Astrocyte (in vitro differentiated cells and primary cell): ENCODE results near the gene MTERF2. TPM values are rescaled to one million over a fixed set of nuclear protein-coding genes. Genes with fewer than 3 reads are reported as not detected.

Source experiments
- DNase-seq: peaks from one replicate; pipeline ENCODE4 v3.0.0-alpha.2; 2010; ENCODE audit warnings: low read depth
- FAIRE-seq: peaks from 2 replicates; lab custom pipeline; 2011; peaks lifted over from hg19 to GRCh38; lab: Jason Lieb, UNC
- H2AFZ ChIP-seq: 2 replicates; pipeline ENCODE4 v1.6.0; 2012; ENCODE audit warnings: low read depth, low read length, inconsistent platforms
- H3K27ac ChIP-seq: 2 replicates; pipeline ENCODE4 v1.5.1; 2011; ENCODE audit warnings: low read depth, low read length, inconsistent platforms
- H3K27me3 ChIP-seq: 2 replicates; pipeline ENCODE4 v1.6.0; 2011; ENCODE audit warnings: low read length, inconsistent platforms; ENCODE audit not compliant: insufficient read depth
- H3K36me3 ChIP-seq: 2 replicates; pipeline ENCODE4 v1.5.1; 2011; ENCODE audit warnings: low read length, inconsistent platforms; ENCODE audit not compliant: insufficient read depth
- H3K4me1 ChIP-seq: 2 replicates; pipeline ENCODE4 v1.5.1; 2011; ENCODE audit warnings: low read length, inconsistent platforms; ENCODE audit not compliant: insufficient read depth
- H3K4me2 ChIP-seq: 2 replicates; pipeline ENCODE4 v1.6.0; 2012; ENCODE audit warnings: low read length, inconsistent platforms
- H3K4me3 ChIP-seq: 2 replicates; pipeline ENCODE4 v1.5.1; 2011; ENCODE audit warnings: low read depth, mild to moderate bottlenecking, low read length, inconsistent platforms; ENCODE audit not compliant: insufficient read depth
- H3K79me2 ChIP-seq: 2 replicates; pipeline ENCODE4 v1.6.0; 2012; ENCODE audit warnings: mild to moderate bottlenecking, low read length, inconsistent platforms; ENCODE audit not compliant: insufficient read depth
- H3K9ac ChIP-seq: 2 replicates; pipeline ENCODE4 v1.6.0; 2012; ENCODE audit warnings: mild to moderate bottlenecking, low read length, inconsistent platforms
- H3K9me3 ChIP-seq: 2 replicates; pipeline ENCODE4 v1.5.1; 2012; ENCODE audit warnings: low read depth, mild to moderate bottlenecking, low read length, inconsistent platforms; ENCODE audit not compliant: insufficient read depth
- H4K20me1 ChIP-seq: 2 replicates; pipeline ENCODE4 v1.6.0; 2012; ENCODE audit warnings: low read length, inconsistent platforms; ENCODE audit not compliant: insufficient read depth
- H3K27ac Mint-ChIP-seq: one replicate; pipeline ENCODE4 v1.8.0; 2021; ENCODE audit warnings: mild to moderate bottlenecking, mixed read lengths; ENCODE audit not compliant: unreplicated experiment
- H3K27me3 Mint-ChIP-seq: one replicate; pipeline ENCODE4 v1.8.0; 2021; ENCODE audit warnings: low read depth, mixed read lengths; ENCODE audit not compliant: unreplicated experiment
- H3K36me3 Mint-ChIP-seq: one replicate; pipeline ENCODE4 v1.8.0; 2021; ENCODE audit warnings: low read depth, mixed read lengths; ENCODE audit not compliant: unreplicated experiment
- H3K4me1 Mint-ChIP-seq: one replicate; pipeline ENCODE4 v1.8.0; 2021; ENCODE audit warnings: low read depth, mixed read lengths; ENCODE audit not compliant: unreplicated experiment
- H3K4me3 Mint-ChIP-seq: one replicate; pipeline ENCODE4 v1.8.0; 2021; ENCODE audit warnings: mild to moderate bottlenecking, moderate library complexity, mixed read lengths; ENCODE audit not compliant: unreplicated experiment
- H3K9me3 Mint-ChIP-seq: one replicate; pipeline ENCODE4 v1.8.0; 2021; ENCODE audit warnings: mild to moderate bottlenecking, mixed read lengths; ENCODE audit not compliant: unreplicated experiment
- CTCF ChIP-seq: IDR thresholded peaks from 2 replicates; pipeline ENCODE4 v1.5.1; 2011; ENCODE audit warnings: low read depth, mild to moderate bottlenecking, inconsistent platforms, low read length, moderate library complexity; ENCODE audit not compliant: insufficient read depth
- EZH2 ChIP-seq: IDR thresholded peaks from 2 replicates; pipeline ENCODE4 v1.6.1; 2012; ENCODE audit warnings: mild to moderate bottlenecking, low read length, inconsistent platforms; ENCODE audit not compliant: insufficient read depth
- total RNA-seq: library from RNA; stranded (reverse); gene quantifications from 2 replicates; pipeline ENCODE4 v1.2.1, GENCODE V29; 2021

MTERF2 gene
- total RNA-seq, 1 donor from 2014 or later, result 5.1 TPM

GRCh38 chr12:106942775-106943174, 44.2 kb downstream of the MTERF2 start:
- no peaks in the 10 kb centered on the region for H3K79me2 ChIP-seq
- H4K20me1 ChIP-seq, result no peaks in the 10 kb centered on the region
- H3K27ac Mint-ChIP-seq, result no peak overlapping the region
- no peak overlapping the region for H3K27ac ChIP-seq
- H3K36me3 ChIP-seq, result no peaks in the 10 kb centered on the region
- no peak overlapping the region for H2AFZ ChIP-seq
- H3K4me3 ChIP-seq, result no peak overlapping the region
- DNase-seq, result no peak
- no peaks in the 10 kb centered on the region for H3K4me1 Mint-ChIP-seq
- no peak overlapping the region for H3K9ac ChIP-seq
- peaks cover 2% of the 10 kb centered on the region for H3K27me3 Mint-ChIP-seq
- H3K4me2 ChIP-seq, result no peak overlapping the region
- TF ChIP-seq CTCF (no peak), EZH2 (no peak)
- peaks cover 7% of the 10 kb centered on the region for H3K9me3 Mint-ChIP-seq
- no peaks in the 10 kb centered on the region for H3K9me3 ChIP-seq
- H3K4me1 ChIP-seq, result no peaks in the 10 kb centered on the region
- H3K4me3 Mint-ChIP-seq, result no peak overlapping the region
- peaks cover 3% of the 10 kb centered on the region for H3K36me3 Mint-ChIP-seq
- no peak for FAIRE-seq
- no peaks in the 10 kb centered on the region for H3K27me3 ChIP-seq

- H3K4me1 Mint-ChIP-seq, result no peaks in the 10 kb centered on the region
- no peaks in the 10 kb centered on the region for H4K20me1 ChIP-seq
- H3K27ac ChIP-seq, result no peak overlapping the region
- H3K36me3 ChIP-seq, result no peaks in the 10 kb centered on the region
- no peaks in the 10 kb centered on the region for H3K36me3 Mint-ChIP-seq
- DNase-seq, result no peak
- no peaks in the 10 kb centered on the region for H3K9me3 ChIP-seq
- TF ChIP-seq CTCF (no peak), EZH2 (no peak)
- peaks cover 2% of the 10 kb centered on the region for H3K27me3 Mint-ChIP-seq
- H3K27ac Mint-ChIP-seq, result no peak overlapping the region
- no peaks in the 10 kb centered on the region for H3K79me2 ChIP-seq
- no peaks in the 10 kb centered on the region for H3K27me3 ChIP-seq
- no peaks in the 10 kb centered on the region for H3K4me1 ChIP-seq
- no peak overlapping the region for H3K4me3 Mint-ChIP-seq
- H3K9me3 Mint-ChIP-seq, result peaks cover 3% of the 10 kb centered on the region
- no peak for FAIRE-seq
- H3K9ac ChIP-seq, result no peak overlapping the region
- no peak overlapping the region for H3K4me3 ChIP-seq
- no peak overlapping the region for H3K4me2 ChIP-seq
- H2AFZ ChIP-seq, result no peak overlapping the region
Observed at GRCh38 chr12:106941481-106942156, 45.3 kb downstream of the MTERF2 start.

GRCh38 chr12:106934277-106934676, 52.7 kb downstream of the MTERF2 start:
- no peak for FAIRE-seq
- no peak overlapping the region for H3K4me3 Mint-ChIP-seq
- no peaks in the 10 kb centered on the region for H3K36me3 ChIP-seq
- H3K4me3 ChIP-seq, result no peak overlapping the region
- H3K9me3 ChIP-seq, result no peaks in the 10 kb centered on the region
- H3K27me3 ChIP-seq, result peaks cover 3% of the 10 kb centered on the region
- H3K9me3 Mint-ChIP-seq, result peaks cover 3% of the 10 kb centered on the region
- no peak overlapping the region for H3K9ac ChIP-seq
- no peaks in the 10 kb centered on the region for H3K27me3 Mint-ChIP-seq
- no peaks in the 10 kb centered on the region for H3K36me3 Mint-ChIP-seq
- TF ChIP-seq EZH2, result no peak
- no peak for TF ChIP-seq CTCF
- H3K27ac ChIP-seq, result no peak overlapping the region
- DNase-seq, result no peak
- no peak overlapping the region for H2AFZ ChIP-seq
- H3K4me1 Mint-ChIP-seq, result no peaks in the 10 kb centered on the region
- H3K4me2 ChIP-seq, result no peak overlapping the region
- H3K79me2 ChIP-seq, result no peaks in the 10 kb centered on the region
- H3K4me1 ChIP-seq, result no peaks in the 10 kb centered on the region
- no peaks in the 10 kb centered on the region for H4K20me1 ChIP-seq
- H3K27ac Mint-ChIP-seq, result no peak overlapping the region
